Globus pallidus (tissue), 1 donor: ENCODE data around the gene AATK.

Experiments
- DNase-seq: peaks from one replicate; pipeline ENCODE4 v3.0.0-alpha.2; 2015; ENCODE audit warnings: low spot score

Gene AATK

GRCh38 chr17:81194941-81195901 lies 29.2 kb upstream of the AATK start:
- no peak for DNase-seq

- DNase-seq = no peak
These were observed 28.3 kb upstream of the AATK start for GRCh38 chr17:81194225-81194760.

- DNase-seq = no peak
These were observed 27.6 kb upstream of the AATK start for GRCh38 chr17:81193470-81194224.

GRCh38 chr17:81193051-81193410 lies 27.0 kb upstream of the AATK start:
- DNase-seq = no peak

- DNase-seq = no peak
These were observed 26.5 kb upstream of the AATK start for GRCh38 chr17:81192386-81193050.

- DNase-seq = no peak
These were observed 25.6 kb upstream of the AATK start for GRCh38 chr17:81191646-81192045.

GRCh38 chr17:81191116-81191515 lies 25.1 kb upstream of the AATK start:
- no peak for DNase-seq

GRCh38 chr17:81190591-81190990 lies 24.6 kb upstream of the AATK start:
- no peak for DNase-seq

GRCh38 chr17:81189670-81190530 lies 23.9 kb upstream of the AATK start:
- peak; percentile 55 for DNase-seq

- DNase-seq = no peak
These were observed 23.0 kb upstream of the AATK start for GRCh38 chr17:81189016-81189415.

GRCh38 chr17:81188491-81188840 lies 22.4 kb upstream of the AATK start:
- no peak for DNase-seq

- no peak for DNase-seq
These were observed 21.8 kb upstream of the AATK start for GRCh38 chr17:81187586-81188490.

GRCh38 chr17:81187120-81187519 lies 21.1 kb upstream of the AATK start:
- no peak for DNase-seq

- no peak for DNase-seq
These were observed 20.2 kb upstream of the AATK start for GRCh38 chr17:81186203-81186602.

GRCh38 chr17:81184555-81184954 lies 18.5 kb upstream of the AATK start:
- no peak for DNase-seq

GRCh38 chr17:81183807-81184206 lies 17.8 kb upstream of the AATK start:
- DNase-seq = no peak

- no peak for DNase-seq
These were observed 17.3 kb upstream of the AATK start for GRCh38 chr17:81183316-81183715.

- no peak for DNase-seq
These were observed 16.6 kb upstream of the AATK start for GRCh38 chr17:81182596-81182995.

GRCh38 chr17:81181811-81182185 lies 15.8 kb upstream of the AATK start:
- no peak for DNase-seq
